Sigmoid colon (tissue), 7 donors: ENCODE data around the gene WDR91. TPM values are rescaled to one million over a fixed set of nuclear protein-coding genes. Genes with fewer than 3 reads are reported as not detected.

Experiments
- polyA plus RNA-seq, 3 donors: library from polyadenylated mRNA; stranded (reverse); fragments of 200-250 nt; gene quantifications; one replicate each; pipeline ENCODE4 v1.2.3, GENCODE V29; 2013
- small RNA-seq, 3 donors: library from RNA; depleted of rRNA; stranded (forward); fragments of <200 nt; gene quantifications; one replicate each; pipeline ENCODE3, GENCODE V24; 2016
- total RNA-seq, 4 donors: library from RNA; depleted of rRNA; stranded (reverse); fragments of >200 nt; gene quantifications; one replicate each; pipeline ENCODE4 v1.1.0, GENCODE V29; 2016
- donor health status: healthy with polysubstance abuse.
- donor health status: Bipolar disorder and iron deficiency.
- donor health status: healthy.

Gene WDR91
- total and polyA plus RNA-seq, 7 donors: 2.1 to 14.1 (median 11.0) TPM

Small RNA genes within 50 kb of the gene (small RNA-seq; reads per million reads assigned to genes)
- gene MIR6509: 0.06 to 0.32 (median 0.15) reads per million in 3 donors

Other genes with a start within 250 kb of the WDR91 start
- 1 to 10 TPM in 3 of 4 donors, under 1 TPM in 1; 0.95 to 3.1 (median 1.1) TPM for gene AGBL3, start 225.0 kb downstream of the WDR91 start, total RNA-seq
- under 1 TPM; 0.23 to 0.93 (median 0.60) TPM for gene AGBL3, start 225.0 kb downstream of the WDR91 start, polyA plus RNA-seq
- gene TMEM140, start 63.5 kb downstream of the WDR91 start, total RNA-seq: 10 to 100 TPM; 15.0 to 29.6 (median 22.8) TPM
- 10 to 100 TPM in 2 of 3 donors, 1 to 10 TPM in 1; 5.4 to 18.3 (median 10.9) TPM for gene TMEM140, start 63.5 kb downstream of the WDR91 start, polyA plus RNA-seq
- gene CYREN, start 40.8 kb downstream of the WDR91 start, total RNA-seq: 10 to 100 TPM; 27.5 to 31.9 (median 29.2) TPM
- gene CYREN, start 40.8 kb downstream of the WDR91 start, polyA plus RNA-seq: 10 to 100 TPM; 34.3 to 41.4 (median 39.3) TPM
- gene STRA8, start 22.3 kb upstream of the WDR91 start, total RNA-seq: not detected
- gene STRA8, start 22.3 kb upstream of the WDR91 start, polyA plus RNA-seq: not detected